ENCODE measurements around the gene CIAO1. TPM values are rescaled to one million over a fixed set of nuclear protein-coding genes. Genes with fewer than 3 reads are reported as not detected.

Gene CIAO1
- total and polyA plus RNA-seq, 2 of the 8 experiments (the other 6 are each of a cell fraction or from before 2014, with no cell fraction given), result 63.7 to 99.2 TPM

DNA sequence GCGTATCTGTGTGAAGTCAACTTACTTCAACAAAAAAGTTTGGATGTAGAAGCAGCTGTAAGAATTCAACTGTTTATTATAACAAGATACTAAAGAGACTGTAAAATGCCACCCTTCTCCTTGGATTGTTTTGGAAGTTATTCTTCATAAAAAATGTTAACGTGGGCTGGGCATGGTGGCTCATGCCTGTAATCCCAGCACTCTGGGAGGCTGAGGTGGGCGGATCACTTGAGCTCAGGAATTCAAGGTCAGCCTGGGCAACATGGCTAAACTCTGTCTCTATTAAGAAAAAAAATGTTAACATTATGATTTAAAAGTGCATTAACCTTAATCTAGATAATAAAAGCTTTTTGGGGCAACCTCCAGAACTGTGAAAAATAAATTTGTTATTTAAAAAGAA lies 7.7 kb downstream of the CIAO1 start:
- Histone ChIP-seq H4K8ac (ENCODE audit: extremely low read depth, insufficient read depth, low read length) (no peak overlapping the region), H3K56ac (replicated peaks; ENCODE audit: insufficient read length, low read depth, low read length) (no peak overlapping the region), H3K4me2 (ENCODE audit: insufficient read depth in 1 of 2, low read depth in 2 of 2, low read length in 2 of 2) (no peak overlapping the region), H3K4me1 (replicated peaks in 1 of 4; ENCODE audit: control insufficient read depth in 3 of 4, insufficient read depth in 4 of 4, low read length in 3 of 4) (no peaks in the 10 kb centered on the region), H3K14ac (ENCODE audit: insufficient read length) (no peak overlapping the region), H4K20me1 (replicated peaks in 1 of 2; ENCODE audit: control insufficient read depth in 1 of 2, insufficient read depth in 2 of 2, low read length in 2 of 2) (peaks cover 1 to 9% of the 10 kb centered on the region in 2 experiments), H2AK5ac (ENCODE audit: low read depth, low read length) (no peak overlapping the region), H3K36me3 (ENCODE audit: control insufficient read depth in 2 of 4, insufficient read depth in 4 of 4, low read length in 3 of 4) (peaks cover 22 to 59% (median 51%) of the 10 kb centered on the region in 4 experiments), H4K91ac (replicated peaks; ENCODE audit: insufficient read length, low read length) (no peak overlapping the region), H2BK120ac (replicated peaks; ENCODE audit: low read depth, low read length) (no peak overlapping the region), H3K4me3 (ENCODE audit: extremely low read depth in 1 of 4, insufficient read depth in 2 of 4, low read depth in 3 of 4, low read length in 4 of 4) (no peak overlapping the region), H2BK20ac (ENCODE audit: low read length) (no peak overlapping the region), H4K5ac (ENCODE audit: insufficient read length, low read depth, low read length) (no peak overlapping the region), H3K9ac (replicated peaks in 1 of 4; ENCODE audit: extremely low read depth in 1 of 4, low read depth in 3 of 4, low read length in 3 of 4) (no peak overlapping the region), H3K27me3 (replicated peaks in 1 of 4; ENCODE audit: control insufficient read depth in 3 of 4, extremely low read depth in 1 of 4, insufficient read depth in 3 of 4, low read length in 3 of 4) (no peaks in the 10 kb centered on the region), H3K27ac (ENCODE audit: low read depth, low read length) (no peak overlapping the region), H3K9me3 (ENCODE audit: insufficient read depth in 2 of 2, low read depth in 1 of 2, low read length in 1 of 2) (no peaks in the 10 kb centered on the region), H3K4ac (replicated peaks; ENCODE audit: insufficient read length, low read depth, low read length) (no peak overlapping the region), H3K18ac (ENCODE audit: extremely low read depth, low read length) (no peak overlapping the region), H3K23ac (ENCODE audit: insufficient read length) (no peak overlapping the region), H3K23me2 (ENCODE audit: low read depth, low read length) (no peaks in the 10 kb centered on the region), H2BK12ac (ENCODE audit: low read depth, low read length) (no peak overlapping the region), H2BK15ac (ENCODE audit: low read length) (no peak overlapping the region), H3K79me1 (ENCODE audit: low read depth, low read length) (no peaks in the 10 kb centered on the region), H2BK5ac (ENCODE audit: low read depth, low read length) (no peak overlapping the region), H3K79me2 (ENCODE audit: control insufficient read depth in 1 of 2, insufficient read depth in 2 of 2, low read length in 2 of 2) (no peaks in the 10 kb centered on the region), H2AFZ (ENCODE audit: low read length) (no peak overlapping the region)
- ChIA-PET CTCF (ENCODE audit: partially characterized antibody) (interaction anchor here (0.6 to 1.3 kb wide), 4 partner anchors 17 to 89 kb away, joined by 3 read pairs; no protein-coding TSS in a partner anchor), POLR2A (ENCODE audit: partially characterized antibody) (interaction anchor here (0.7 to 5.2 kb wide), 8 partner anchors 8 to 72 kb away, joined by 3 to 42 read pairs (median 6); partner anchors contain the start of gene NCAPH)
- no peak for DNase-seq (ENCODE audit: low read depth in 1 of 2, low spot score in 2 of 2)
- no peak for TF ChIP-seq FOSL1 (IDR thresholded peaks at IDR 0.05; ENCODE audit: insufficient read depth, low read depth, low read length)
- FAIRE-seq, result no peak
- 78% methylated on average over 3 of the region's 3 CpGs; no CpG with 5 or more reads in 1 of the 2 experiments for WGBS, 2 experiments (ENCODE audit: extremely low coverage in 1 of 2, insufficient coverage in 1 of 2, insufficient read length in 1 of 2, insufficient replicate concordance in 2 of 2, low coverage in 1 of 2, low lambda C conversion rate in 2 of 2, missing lambda C conversion rate in 1 of 2)

Data from H1 (cell line).